Neutrophil (primary cell): ENCODE data around the gene OSBPL6.

Experiments
- H3K27ac ChIP-seq: fragments of 200-600 bp; sonication (generic); 2 replicates; pipeline ENCODE4 v1.5.1; 2016; ENCODE audit warnings: mild to moderate bottlenecking, moderate library complexity
- H3K27me3 ChIP-seq: fragments of 200-600 bp; sonication (generic); 2 replicates; pipeline ENCODE4 v1.6.0; 2016; ENCODE audit warnings: mild to moderate bottlenecking
- H3K36me3 ChIP-seq: fragments of 200-600 bp; sonication (generic); 2 replicates; pipeline ENCODE4 v1.5.1; 2017
- H3K4me1 ChIP-seq, 2 experiments: fragments of 200-600 bp in 1 of 2; sonication (generic) in 1 of 2; 1 replicate in 1 of 2; 2 replicates in 1 of 2; pipeline versions ENCODE4 v1.5.1 to v1.6.1; 2013 to 2016; ENCODE audit warnings: low read depth in 1 of 2, low read length in 1 of 2, mild to moderate bottlenecking in 1 of 2, moderate library complexity in 1 of 2; ENCODE audit not compliant: control insufficient read depth in 1 of 2, insufficient read depth in 1 of 2
- H3K4me3 ChIP-seq, 2 experiments: fragments of 200-600 bp in 1 of 2; sonication (generic) in 1 of 2; 1 replicate in 1 of 2; 2 replicates in 1 of 2; pipeline ENCODE4 v1.5.1; 2013 to 2016; ENCODE audit warnings: low read depth in 1 of 2, low read length in 1 of 2, mild to moderate bottlenecking in 1 of 2, moderate library complexity in 1 of 2
- H3K9me3 ChIP-seq: fragments of 200-600 bp; sonication (generic); 2 replicates; pipeline ENCODE4 v1.5.1; 2016
- TF ChIP-seq, protein P1 (sequence below): fragments of 200-600 bp; sonication (generic); IDR thresholded peaks from 2 replicates; pipeline ENCODE4 v1.5.1; 2016; ENCODE audit warnings: antibody characterized with exemption

OSBPL6 gene

DNA sequence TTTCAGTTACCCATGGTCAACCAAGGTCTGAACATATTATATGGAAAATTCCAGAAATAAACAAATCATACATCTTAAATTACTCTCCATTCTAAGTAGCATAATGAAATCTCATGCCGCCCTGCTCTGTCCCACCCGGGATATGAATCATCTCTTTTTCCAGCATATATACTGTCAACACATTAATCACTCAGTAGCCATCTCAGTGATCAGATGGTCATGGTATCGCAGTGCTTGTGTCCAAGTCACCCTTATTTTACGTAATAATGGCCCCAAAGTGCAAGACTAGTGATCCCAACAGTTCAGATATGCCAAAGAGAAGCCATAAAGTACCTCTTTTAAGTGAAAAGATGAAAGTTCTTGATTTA is 43.8 kb downstream of the OSBPL6 start:
- no peaks in the 10 kb centered on the region for H3K36me3 ChIP-seq
- no peaks in the 10 kb centered on the region for H3K27me3 ChIP-seq
- no peak overlapping the region for H3K27ac ChIP-seq
- no peaks in the 10 kb centered on the region for H3K4me1 ChIP-seq
- H3K4me3 ChIP-seq: no peak overlapping the region
- TF ChIP-seq, protein P1, sequence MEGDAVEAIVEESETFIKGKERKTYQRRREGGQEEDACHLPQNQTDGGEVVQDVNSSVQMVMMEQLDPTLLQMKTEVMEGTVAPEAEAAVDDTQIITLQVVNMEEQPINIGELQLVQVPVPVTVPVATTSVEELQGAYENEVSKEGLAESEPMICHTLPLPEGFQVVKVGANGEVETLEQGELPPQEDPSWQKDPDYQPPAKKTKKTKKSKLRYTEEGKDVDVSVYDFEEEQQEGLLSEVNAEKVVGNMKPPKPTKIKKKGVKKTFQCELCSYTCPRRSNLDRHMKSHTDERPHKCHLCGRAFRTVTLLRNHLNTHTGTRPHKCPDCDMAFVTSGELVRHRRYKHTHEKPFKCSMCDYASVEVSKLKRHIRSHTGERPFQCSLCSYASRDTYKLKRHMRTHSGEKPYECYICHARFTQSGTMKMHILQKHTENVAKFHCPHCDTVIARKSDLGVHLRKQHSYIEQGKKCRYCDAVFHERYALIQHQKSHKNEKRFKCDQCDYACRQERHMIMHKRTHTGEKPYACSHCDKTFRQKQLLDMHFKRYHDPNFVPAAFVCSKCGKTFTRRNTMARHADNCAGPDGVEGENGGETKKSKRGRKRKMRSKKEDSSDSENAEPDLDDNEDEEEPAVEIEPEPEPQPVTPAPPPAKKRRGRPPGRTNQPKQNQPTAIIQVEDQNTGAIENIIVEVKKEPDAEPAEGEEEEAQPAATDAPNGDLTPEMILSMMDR: no peak
- no peaks in the 10 kb centered on the region for H3K9me3 ChIP-seq

DNA sequence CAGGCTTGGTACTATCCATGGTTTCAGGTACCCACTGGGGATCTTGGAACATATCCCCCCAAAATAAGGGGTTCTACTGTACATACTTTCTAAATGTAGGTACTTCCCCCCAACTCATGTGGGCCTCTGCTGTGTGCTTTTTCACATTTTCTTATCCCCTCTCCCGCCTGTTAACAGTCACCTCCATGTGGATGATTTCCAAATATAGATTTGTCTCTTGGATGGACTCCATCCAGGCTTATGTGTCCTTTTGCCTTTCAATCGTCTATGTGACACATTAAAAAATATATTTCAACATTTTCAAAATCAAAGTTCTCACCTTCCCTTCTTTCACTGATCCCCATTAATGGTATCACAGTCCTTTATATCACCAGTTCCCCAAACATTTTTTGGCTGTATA is 44.4 kb downstream of the OSBPL6 start:
- no peaks in the 10 kb centered on the region for H3K27me3 ChIP-seq
- H3K27ac ChIP-seq: no peak overlapping the region
- no peak overlapping the region for H3K4me3 ChIP-seq
- no peaks in the 10 kb centered on the region for H3K36me3 ChIP-seq
- TF ChIP-seq, protein P1: no peak
- H3K9me3 ChIP-seq: no peaks in the 10 kb centered on the region
- H3K4me1 ChIP-seq: no peaks in the 10 kb centered on the region

DNA sequence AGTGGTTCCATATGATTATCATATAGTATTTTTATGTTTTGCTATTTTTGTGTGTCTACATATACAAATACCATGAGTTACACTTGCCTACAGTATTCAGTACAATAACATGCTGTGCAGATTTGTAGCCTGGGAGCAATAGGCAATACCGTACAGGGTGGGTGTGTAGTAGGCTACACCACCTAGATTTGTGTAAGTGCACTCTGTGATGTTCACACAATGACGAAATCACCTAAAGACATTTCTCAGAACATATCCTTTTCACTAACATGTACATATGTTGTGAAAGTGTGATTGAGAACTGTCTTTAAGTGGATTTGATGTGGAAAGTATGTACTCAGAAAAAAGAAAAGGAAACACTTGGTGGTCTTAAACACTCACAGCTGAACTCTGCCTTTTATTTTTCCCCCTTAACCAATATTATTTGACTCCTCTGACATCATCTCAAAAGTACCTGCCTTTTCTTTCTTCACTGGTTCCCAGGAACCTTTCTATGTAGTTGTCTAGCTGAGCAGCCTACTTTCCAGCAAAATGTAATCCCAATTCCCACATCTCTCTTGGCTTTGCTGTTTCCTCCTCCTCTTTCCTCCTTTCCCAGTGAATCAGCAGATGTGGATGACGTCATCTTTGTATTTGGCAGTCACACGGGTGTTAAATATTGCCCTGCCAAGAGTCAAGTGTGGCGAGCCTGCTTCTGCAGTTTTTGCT is 47.7 kb downstream of the OSBPL6 start:
- Histone ChIP-seq H3K4me3 (no peak overlapping the region), H3K36me3 (no peaks in the 10 kb centered on the region), H3K27ac (no peak overlapping the region), H3K4me1 (no peaks in the 10 kb centered on the region), H3K27me3 (no peaks in the 10 kb centered on the region), H3K9me3 (no peaks in the 10 kb centered on the region)
- TF ChIP-seq, protein P1: no peak

DNA sequence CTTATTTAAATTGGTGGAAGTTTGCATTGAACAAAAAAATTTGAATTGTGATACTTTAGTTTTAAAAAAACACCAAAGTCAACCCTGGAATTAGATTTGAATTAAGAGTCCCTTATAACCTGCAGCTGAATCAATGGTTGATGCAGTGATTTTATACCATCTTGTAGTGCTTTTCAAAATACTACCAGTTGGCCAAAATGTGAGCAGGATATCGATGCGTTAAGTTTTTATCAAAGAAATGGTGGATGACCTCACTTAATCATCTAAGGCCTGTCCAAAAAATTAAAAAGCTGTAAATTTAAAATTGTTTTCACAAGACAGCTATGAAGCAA is 48.2 kb downstream of the OSBPL6 start:
- H3K4me3 ChIP-seq: no peak overlapping the region
- no peaks in the 10 kb centered on the region for H3K9me3 ChIP-seq
- H3K27me3 ChIP-seq: no peaks in the 10 kb centered on the region
- TF ChIP-seq, protein P1: no peak
- no peak overlapping the region for H3K27ac ChIP-seq
- H3K36me3 ChIP-seq: no peaks in the 10 kb centered on the region
- H3K4me1 ChIP-seq: no peaks in the 10 kb centered on the region

DNA sequence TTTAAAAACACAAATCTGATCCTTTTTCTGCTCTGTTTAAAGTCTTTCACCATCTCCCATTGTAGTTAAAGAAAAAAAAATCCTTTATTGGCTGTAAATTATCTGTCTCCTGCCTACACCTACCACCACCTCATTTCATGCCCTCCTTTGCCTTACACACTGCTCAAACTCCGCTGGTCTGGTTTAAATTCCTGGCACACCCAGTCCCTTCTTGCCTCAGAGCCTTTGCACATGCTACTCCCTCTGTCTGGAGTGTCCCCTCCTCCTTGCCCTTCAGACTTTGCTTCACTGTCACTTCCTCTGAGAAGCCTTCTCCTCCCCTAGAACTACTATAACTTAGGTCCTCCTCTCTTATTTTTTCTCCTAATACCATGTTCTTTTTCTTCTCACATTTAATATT is 49.6 kb downstream of the OSBPL6 start:
- Histone ChIP-seq H3K4me1 (no peaks in the 10 kb centered on the region), H3K27me3 (no peaks in the 10 kb centered on the region), H3K4me3 (no peak overlapping the region), H3K36me3 (no peaks in the 10 kb centered on the region), H3K9me3 (no peaks in the 10 kb centered on the region), H3K27ac (no peak overlapping the region)
- TF ChIP-seq, protein P1: no peak

DNA sequence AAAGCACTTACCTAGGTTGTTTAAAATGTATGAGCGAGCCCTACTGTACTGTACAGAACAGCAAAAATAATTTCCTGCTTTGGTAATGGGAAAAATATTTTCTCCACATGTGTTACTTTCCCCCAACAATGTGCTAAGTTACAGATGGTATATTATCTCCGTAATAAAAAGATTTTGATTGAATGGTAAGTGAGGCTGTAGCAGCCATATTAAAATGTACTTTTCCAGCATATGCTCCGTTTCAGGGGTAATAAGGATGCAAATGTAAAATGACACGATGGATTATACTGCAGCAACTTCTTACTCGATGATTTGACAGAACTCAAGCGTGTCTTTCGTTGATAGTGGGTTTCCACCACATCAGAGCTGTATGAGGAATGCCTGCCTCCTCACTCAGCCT is 50.5 kb downstream of the OSBPL6 start:
- H3K4me1 ChIP-seq: no peaks in the 10 kb centered on the region
- TF ChIP-seq, protein P1: no peak
- no peak overlapping the region for H3K4me3 ChIP-seq
- no peaks in the 10 kb centered on the region for H3K36me3 ChIP-seq
- no peaks in the 10 kb centered on the region for H3K27me3 ChIP-seq
- H3K9me3 ChIP-seq: no peaks in the 10 kb centered on the region
- H3K27ac ChIP-seq: no peak overlapping the region
